Measurements from ENCODE around the gene LYPD6B. TPM values are rescaled to one million over a fixed set of nuclear protein-coding genes. Genes with fewer than 3 reads are reported as not detected.

The LYPD6B gene
- total and polyA plus RNA-seq, 4 donors = 0.13 to 0.59 (median 0.14) TPM

DNA sequence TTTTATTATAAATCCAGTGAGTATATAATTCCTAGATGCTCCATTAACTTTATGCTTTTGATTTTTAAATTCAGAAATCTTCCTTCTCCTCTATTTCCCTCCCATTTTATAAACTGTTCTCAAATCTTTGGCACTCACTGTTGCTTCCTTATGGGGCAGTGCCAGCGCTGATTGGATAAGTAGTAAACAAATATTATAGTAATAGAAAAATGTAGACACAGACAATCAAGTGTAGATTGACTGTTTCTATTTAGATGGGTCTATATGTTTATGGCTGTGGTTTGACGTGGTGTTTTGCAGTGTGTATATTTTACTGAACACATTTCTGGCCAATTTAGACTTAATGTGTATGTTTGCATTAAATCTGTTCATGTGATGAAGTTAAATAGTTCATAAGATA lies 36.6 kb downstream of the LYPD6B start:
- no peak overlapping the region for H3K9ac ChIP-seq (ENCODE audit: low read depth in 1 of 2, low read length in 2 of 2)
- peaks cover 0 to 5% (median 0%) of the 10 kb centered on the region in 4 donors for H3K27me3 ChIP-seq (ENCODE audit: control insufficient read depth in 4 of 4, insufficient read depth in 4 of 4, low read length in 3 of 4)
- no peak for TF ChIP-seq HNF4G (IDR thresholded peaks at IDR 0.05)
- no peak for TF ChIP-seq YY1 (IDR thresholded peaks at IDR 0.05)
- TF ChIP-seq, protein P1, sequence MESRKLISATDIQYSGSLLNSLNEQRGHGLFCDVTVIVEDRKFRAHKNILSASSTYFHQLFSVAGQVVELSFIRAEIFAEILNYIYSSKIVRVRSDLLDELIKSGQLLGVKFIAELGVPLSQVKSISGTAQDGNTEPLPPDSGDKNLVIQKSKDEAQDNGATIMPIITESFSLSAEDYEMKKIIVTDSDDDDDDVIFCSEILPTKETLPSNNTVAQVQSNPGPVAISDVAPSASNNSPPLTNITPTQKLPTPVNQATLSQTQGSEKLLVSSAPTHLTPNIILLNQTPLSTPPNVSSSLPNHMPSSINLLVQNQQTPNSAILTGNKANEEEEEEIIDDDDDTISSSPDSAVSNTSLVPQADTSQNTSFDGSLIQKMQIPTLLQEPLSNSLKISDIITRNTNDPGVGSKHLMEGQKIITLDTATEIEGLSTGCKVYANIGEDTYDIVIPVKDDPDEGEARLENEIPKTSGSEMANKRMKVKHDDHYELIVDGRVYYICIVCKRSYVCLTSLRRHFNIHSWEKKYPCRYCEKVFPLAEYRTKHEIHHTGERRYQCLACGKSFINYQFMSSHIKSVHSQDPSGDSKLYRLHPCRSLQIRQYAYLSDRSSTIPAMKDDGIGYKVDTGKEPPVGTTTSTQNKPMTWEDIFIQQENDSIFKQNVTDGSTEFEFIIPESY (IDR thresholded peaks at IDR 0.05) = no peak
- TF ChIP-seq, protein P2, sequence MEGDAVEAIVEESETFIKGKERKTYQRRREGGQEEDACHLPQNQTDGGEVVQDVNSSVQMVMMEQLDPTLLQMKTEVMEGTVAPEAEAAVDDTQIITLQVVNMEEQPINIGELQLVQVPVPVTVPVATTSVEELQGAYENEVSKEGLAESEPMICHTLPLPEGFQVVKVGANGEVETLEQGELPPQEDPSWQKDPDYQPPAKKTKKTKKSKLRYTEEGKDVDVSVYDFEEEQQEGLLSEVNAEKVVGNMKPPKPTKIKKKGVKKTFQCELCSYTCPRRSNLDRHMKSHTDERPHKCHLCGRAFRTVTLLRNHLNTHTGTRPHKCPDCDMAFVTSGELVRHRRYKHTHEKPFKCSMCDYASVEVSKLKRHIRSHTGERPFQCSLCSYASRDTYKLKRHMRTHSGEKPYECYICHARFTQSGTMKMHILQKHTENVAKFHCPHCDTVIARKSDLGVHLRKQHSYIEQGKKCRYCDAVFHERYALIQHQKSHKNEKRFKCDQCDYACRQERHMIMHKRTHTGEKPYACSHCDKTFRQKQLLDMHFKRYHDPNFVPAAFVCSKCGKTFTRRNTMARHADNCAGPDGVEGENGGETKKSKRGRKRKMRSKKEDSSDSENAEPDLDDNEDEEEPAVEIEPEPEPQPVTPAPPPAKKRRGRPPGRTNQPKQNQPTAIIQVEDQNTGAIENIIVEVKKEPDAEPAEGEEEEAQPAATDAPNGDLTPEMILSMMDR (IDR thresholded peaks at IDR 0.05; ENCODE audit: low read depth, low read length, missing input control) = no peak
- no peak for TF ChIP-seq RAD21 (IDR thresholded peaks at IDR 0.05)
- no peak for TF ChIP-seq EGR1 (IDR thresholded peaks at IDR 0.05; ENCODE audit: low read depth in 2 of 2)
- TF ChIP-seq JUND (IDR thresholded peaks at IDR 0.05) = no peak
- TF ChIP-seq, protein P3, sequence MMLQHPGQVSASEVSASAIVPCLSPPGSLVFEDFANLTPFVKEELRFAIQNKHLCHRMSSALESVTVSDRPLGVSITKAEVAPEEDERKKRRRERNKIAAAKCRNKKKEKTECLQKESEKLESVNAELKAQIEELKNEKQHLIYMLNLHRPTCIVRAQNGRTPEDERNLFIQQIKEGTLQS (IDR thresholded peaks at IDR 0.05) = no peak
- TF ChIP-seq SP1 (IDR thresholded peaks at IDR 0.05) = no peak
- TF ChIP-seq, protein P4, sequence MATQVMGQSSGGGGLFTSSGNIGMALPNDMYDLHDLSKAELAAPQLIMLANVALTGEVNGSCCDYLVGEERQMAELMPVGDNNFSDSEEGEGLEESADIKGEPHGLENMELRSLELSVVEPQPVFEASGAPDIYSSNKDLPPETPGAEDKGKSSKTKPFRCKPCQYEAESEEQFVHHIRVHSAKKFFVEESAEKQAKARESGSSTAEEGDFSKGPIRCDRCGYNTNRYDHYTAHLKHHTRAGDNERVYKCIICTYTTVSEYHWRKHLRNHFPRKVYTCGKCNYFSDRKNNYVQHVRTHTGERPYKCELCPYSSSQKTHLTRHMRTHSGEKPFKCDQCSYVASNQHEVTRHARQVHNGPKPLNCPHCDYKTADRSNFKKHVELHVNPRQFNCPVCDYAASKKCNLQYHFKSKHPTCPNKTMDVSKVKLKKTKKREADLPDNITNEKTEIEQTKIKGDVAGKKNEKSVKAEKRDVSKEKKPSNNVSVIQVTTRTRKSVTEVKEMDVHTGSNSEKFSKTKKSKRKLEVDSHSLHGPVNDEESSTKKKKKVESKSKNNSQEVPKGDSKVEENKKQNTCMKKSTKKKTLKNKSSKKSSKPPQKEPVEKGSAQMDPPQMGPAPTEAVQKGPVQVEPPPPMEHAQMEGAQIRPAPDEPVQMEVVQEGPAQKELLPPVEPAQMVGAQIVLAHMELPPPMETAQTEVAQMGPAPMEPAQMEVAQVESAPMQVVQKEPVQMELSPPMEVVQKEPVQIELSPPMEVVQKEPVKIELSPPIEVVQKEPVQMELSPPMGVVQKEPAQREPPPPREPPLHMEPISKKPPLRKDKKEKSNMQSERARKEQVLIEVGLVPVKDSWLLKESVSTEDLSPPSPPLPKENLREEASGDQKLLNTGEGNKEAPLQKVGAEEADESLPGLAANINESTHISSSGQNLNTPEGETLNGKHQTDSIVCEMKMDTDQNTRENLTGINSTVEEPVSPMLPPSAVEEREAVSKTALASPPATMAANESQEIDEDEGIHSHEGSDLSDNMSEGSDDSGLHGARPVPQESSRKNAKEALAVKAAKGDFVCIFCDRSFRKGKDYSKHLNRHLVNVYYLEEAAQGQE (IDR thresholded peaks at IDR 0.05) = no peak
- no peak for TF ChIP-seq TAF1 (conservative IDR thresholded peaks at IDR 0.05)
- no peak for TF ChIP-seq NR2F2 (IDR thresholded peaks at IDR 0.05)
- no peak for TF ChIP-seq HNF4A (conservative IDR thresholded peaks at IDR 0.05)
- TF ChIP-seq, protein P5, sequence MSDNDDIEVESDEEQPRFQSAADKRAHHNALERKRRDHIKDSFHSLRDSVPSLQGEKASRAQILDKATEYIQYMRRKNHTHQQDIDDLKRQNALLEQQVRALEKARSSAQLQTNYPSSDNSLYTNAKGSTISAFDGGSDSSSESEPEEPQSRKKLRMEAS (IDR thresholded peaks at IDR 0.05) = no peak
- no peak for TF ChIP-seq FOXA2 (IDR thresholded peaks at IDR 0.05)
- TF ChIP-seq GABPA (IDR thresholded peaks at IDR 0.05 in 1 of 2, conservative IDR thresholded peaks at IDR 0.05 in 1 of 2) = no peak
- TF ChIP-seq RXRA (IDR thresholded peaks at IDR 0.05) = no peak
- WGBS = 70% methylated on average over 2 of the region's 2 CpGs
- H3K27ac ChIP-seq (ENCODE audit: low read depth in 1 of 2, low read length in 2 of 2) = no peak overlapping the region
- no peaks in the 10 kb centered on the region for H3K36me3 ChIP-seq (ENCODE audit: control insufficient read depth in 4 of 4, insufficient read depth in 3 of 4, low read depth in 1 of 4, low read length in 3 of 4)
- H3K4me3 ChIP-seq (ENCODE audit: low read depth in 1 of 3, low read length in 3 of 3) = no peak overlapping the region
- H3K9me3 ChIP-seq (ENCODE audit: control insufficient read depth in 4 of 4, low read length in 3 of 4) = no peaks in the 10 kb centered on the region
- no peaks in the 10 kb centered on the region for H3K4me1 ChIP-seq (ENCODE audit: control insufficient read depth in 4 of 4, insufficient read depth in 4 of 4, low read length in 3 of 4)
- no peak for DNase-seq (ENCODE audit: low spot score)
